Measurements from ENCODE around the gene DOHH. TPM values are rescaled to one million over a fixed set of nuclear protein-coding genes. Genes with fewer than 3 reads are reported as not detected.

DOHH gene
- total RNA-seq, 1 experiment from 2014 or later, result 29.4 TPM

GRCh38 chr19:3538258-3538929 is 37.9 kb upstream of the DOHH start:
- peaks cover 17% of the 10 kb centered on the region for H3K4me1 ChIP-seq (replicated peaks)
- peaks cover 66% of the 10 kb centered on the region for H3K36me3 ChIP-seq
- DNase-seq (ENCODE audit: low read depth in 1 of 2, low spot score in 2 of 2), result no peak
- H3K4me3 ChIP-seq, result no peak overlapping the region
- H3K27ac ChIP-seq, result no peak overlapping the region
- H3K27me3 ChIP-seq (replicated peaks), result no peaks in the 10 kb centered on the region
- no peaks in the 10 kb centered on the region for H3K9me3 ChIP-seq (replicated peaks)

- Histone ChIP-seq H3K27me3 (replicated peaks) (no peaks in the 10 kb centered on the region), H3K4me3 (no peak overlapping the region), H3K9me3 (replicated peaks) (no peaks in the 10 kb centered on the region), H3K36me3 (peaks cover 67% of the 10 kb centered on the region), H3K27ac (no peak overlapping the region), H3K4me1 (replicated peaks) (peaks cover 17% of the 10 kb centered on the region)
- no peak for DNase-seq (ENCODE audit: low read depth in 1 of 2, low spot score in 2 of 2)
These were observed 37.2 kb upstream of the DOHH start for GRCh38 chr19:3537438-3538240.

- no peaks in the 10 kb centered on the region for H3K9me3 ChIP-seq (replicated peaks)
- H3K27ac ChIP-seq, result no peak overlapping the region
- H3K4me1 ChIP-seq (replicated peaks), result peaks cover 17% of the 10 kb centered on the region
- H3K27me3 ChIP-seq (replicated peaks), result no peaks in the 10 kb centered on the region
- H3K4me3 ChIP-seq, result no peak overlapping the region
- peaks cover 69% of the 10 kb centered on the region for H3K36me3 ChIP-seq
- DNase-seq (ENCODE audit: low read depth in 1 of 2, low spot score in 2 of 2), result no peak
These were observed 36.6 kb upstream of the DOHH start for GRCh38 chr19:3537101-3537437.

GRCh38 chr19:3536429-3537100 is 36.1 kb upstream of the DOHH start:
- Histone ChIP-seq H3K9me3 (replicated peaks) (no peaks in the 10 kb centered on the region), H3K4me1 (replicated peaks) (peaks cover 17% of the 10 kb centered on the region), H3K27ac (no peak overlapping the region), H3K27me3 (replicated peaks) (no peaks in the 10 kb centered on the region), H3K36me3 (peaks cover 74% of the 10 kb centered on the region), H3K4me3 (no peak overlapping the region)
- no peak for DNase-seq (ENCODE audit: low read depth in 1 of 2, low spot score in 2 of 2)

GRCh38 chr19:3535981-3536380 is 35.5 kb upstream of the DOHH start:
- no peak for DNase-seq (ENCODE audit: low read depth in 1 of 2, low spot score in 2 of 2)
- peaks cover 17% of the 10 kb centered on the region for H3K4me1 ChIP-seq (replicated peaks)
- no peak overlapping the region for H3K27ac ChIP-seq
- H3K36me3 ChIP-seq, result peaks cover 80% of the 10 kb centered on the region
- no peaks in the 10 kb centered on the region for H3K27me3 ChIP-seq (replicated peaks)
- no peaks in the 10 kb centered on the region for H3K9me3 ChIP-seq (replicated peaks)
- H3K4me3 ChIP-seq, result no peak overlapping the region

GRCh38 chr19:3535563-3535965 is 35.1 kb upstream of the DOHH start:
- Histone ChIP-seq H3K9me3 (replicated peaks) (no peaks in the 10 kb centered on the region), H3K4me1 (replicated peaks) (peaks cover 17% of the 10 kb centered on the region), H3K36me3 (peaks cover 84% of the 10 kb centered on the region), H3K27ac (no peak overlapping the region), H3K27me3 (replicated peaks) (no peaks in the 10 kb centered on the region), H3K4me3 (no peak overlapping the region)
- DNase-seq (ENCODE audit: low read depth in 1 of 2, low spot score in 2 of 2), result no peak

- H3K9me3 ChIP-seq (replicated peaks), result no peaks in the 10 kb centered on the region
- H3K36me3 ChIP-seq, result peaks cover 86% of the 10 kb centered on the region
- H3K4me1 ChIP-seq (replicated peaks), result peaks cover 17% of the 10 kb centered on the region
- no peak overlapping the region for H3K27ac ChIP-seq
- H3K27me3 ChIP-seq (replicated peaks), result no peaks in the 10 kb centered on the region
- H3K4me3 ChIP-seq, result no peak overlapping the region
- no peak for DNase-seq (ENCODE audit: low read depth in 1 of 2, low spot score in 2 of 2)
These were observed 34.7 kb upstream of the DOHH start for GRCh38 chr19:3535235-3535535.

GRCh38 chr19:3534375-3535234 is 34.1 kb upstream of the DOHH start:
- DNase-seq (ENCODE audit: low read depth in 1 of 2, low spot score in 2 of 2), result no peak
- H3K36me3 ChIP-seq, result peaks cover 83% of the 10 kb centered on the region
- peaks cover 17% of the 10 kb centered on the region for H3K4me1 ChIP-seq (replicated peaks)
- no peak overlapping the region for H3K4me3 ChIP-seq
- H3K27me3 ChIP-seq (replicated peaks), result no peaks in the 10 kb centered on the region
- H3K27ac ChIP-seq, result no peak overlapping the region
- no peaks in the 10 kb centered on the region for H3K9me3 ChIP-seq (replicated peaks)

- peaks cover 77% of the 10 kb centered on the region for H3K36me3 ChIP-seq
- H3K4me3 ChIP-seq, result no peak overlapping the region
- no peaks in the 10 kb centered on the region for H3K27me3 ChIP-seq (replicated peaks)
- no peak overlapping the region for H3K27ac ChIP-seq
- no peak for DNase-seq (ENCODE audit: low read depth in 1 of 2, low spot score in 2 of 2)
- peaks cover 10% of the 10 kb centered on the region for H3K4me1 ChIP-seq (replicated peaks)
- no peaks in the 10 kb centered on the region for H3K9me3 ChIP-seq (replicated peaks)
These were observed 33.2 kb upstream of the DOHH start for GRCh38 chr19:3533563-3534216.

- Histone ChIP-seq H3K9me3 (replicated peaks) (no peaks in the 10 kb centered on the region), H3K27me3 (replicated peaks) (no peaks in the 10 kb centered on the region), H3K27ac (no peak overlapping the region), H3K4me3 (no peak overlapping the region), H3K36me3 (peaks cover 76% of the 10 kb centered on the region), H3K4me1 (replicated peaks) (peaks cover 4% of the 10 kb centered on the region)
- no peak for DNase-seq (ENCODE audit: low read depth in 1 of 2, low spot score in 2 of 2)
These were observed 32.6 kb upstream of the DOHH start for GRCh38 chr19:3533033-3533432.

GRCh38 chr19:3532154-3532786 is 31.8 kb upstream of the DOHH start:
- Histone ChIP-seq H3K9me3 (replicated peaks) (no peaks in the 10 kb centered on the region), H3K36me3 (peaks cover 78% of the 10 kb centered on the region), H3K27ac (no peak overlapping the region), H3K27me3 (replicated peaks) (no peaks in the 10 kb centered on the region), H3K4me3 (no peak overlapping the region), H3K4me1 (replicated peaks) (no peaks in the 10 kb centered on the region)
- no peak for DNase-seq (ENCODE audit: low read depth in 1 of 2, low spot score in 2 of 2)

- H3K27me3 ChIP-seq (replicated peaks), result no peaks in the 10 kb centered on the region
- DNase-seq (ENCODE audit: low read depth in 1 of 2, low spot score in 2 of 2), result no peak
- no peaks in the 10 kb centered on the region for H3K4me1 ChIP-seq (replicated peaks)
- peaks cover 79% of the 10 kb centered on the region for H3K36me3 ChIP-seq
- H3K9me3 ChIP-seq (replicated peaks), result no peaks in the 10 kb centered on the region
- H3K4me3 ChIP-seq, result no peak overlapping the region
- no peak overlapping the region for H3K27ac ChIP-seq
These were observed 31.2 kb upstream of the DOHH start for GRCh38 chr19:3531716-3532115.

GRCh38 chr19:3530389-3530788 is 29.9 kb upstream of the DOHH start:
- H3K4me3 ChIP-seq, result no peak overlapping the region
- H3K27me3 ChIP-seq (replicated peaks), result no peaks in the 10 kb centered on the region
- peaks cover 79% of the 10 kb centered on the region for H3K36me3 ChIP-seq
- no peaks in the 10 kb centered on the region for H3K9me3 ChIP-seq (replicated peaks)
- no peak for DNase-seq (ENCODE audit: low read depth in 1 of 2, low spot score in 2 of 2)
- H3K27ac ChIP-seq, result no peak overlapping the region
- no peaks in the 10 kb centered on the region for H3K4me1 ChIP-seq (replicated peaks)

All from SJSA1 (cell line).